ENCODE data around the gene CDH4.
A peak's percentile ranks its signal among the peaks of the same experiment; 100 is the strongest.
"Not testable (repeated sequence)": the region's sequence is repeated elsewhere in the genome, so short reads cannot be mapped to it uniquely, and the experiment has no call there.

The CDH4 gene

GRCh38 chr20:61459705-61460104 is 207.6 kb downstream of the CDH4 start:
- DNase-seq (ENCODE audit: low spot score) = no peak

- no peak for DNase-seq (ENCODE audit: low spot score)
Observed at GRCh38 chr20:61460261-61461052, 208.4 kb downstream of the CDH4 start.

DNA sequence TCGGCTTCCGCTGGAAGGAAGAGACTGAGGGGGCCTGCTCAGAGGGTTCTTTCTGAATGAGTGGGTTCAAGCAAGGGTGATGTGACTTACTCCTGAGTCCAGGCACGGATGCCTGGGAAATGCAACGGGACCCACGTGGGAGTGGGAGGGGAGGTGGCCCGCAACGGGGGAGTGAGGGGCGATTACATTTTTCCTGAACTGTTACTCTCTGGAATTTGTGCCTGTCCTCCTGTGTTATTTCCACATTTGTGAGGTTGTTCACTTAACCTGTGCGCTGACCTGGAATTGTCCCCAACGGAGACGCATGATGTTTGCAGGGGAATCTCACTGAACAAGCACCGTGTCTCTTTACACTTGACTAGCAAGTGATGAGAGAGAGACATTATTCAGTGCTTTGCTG is 209.4 kb downstream of the CDH4 start:
- DNase-seq (ENCODE audit: low spot score) = no peak

DNA sequence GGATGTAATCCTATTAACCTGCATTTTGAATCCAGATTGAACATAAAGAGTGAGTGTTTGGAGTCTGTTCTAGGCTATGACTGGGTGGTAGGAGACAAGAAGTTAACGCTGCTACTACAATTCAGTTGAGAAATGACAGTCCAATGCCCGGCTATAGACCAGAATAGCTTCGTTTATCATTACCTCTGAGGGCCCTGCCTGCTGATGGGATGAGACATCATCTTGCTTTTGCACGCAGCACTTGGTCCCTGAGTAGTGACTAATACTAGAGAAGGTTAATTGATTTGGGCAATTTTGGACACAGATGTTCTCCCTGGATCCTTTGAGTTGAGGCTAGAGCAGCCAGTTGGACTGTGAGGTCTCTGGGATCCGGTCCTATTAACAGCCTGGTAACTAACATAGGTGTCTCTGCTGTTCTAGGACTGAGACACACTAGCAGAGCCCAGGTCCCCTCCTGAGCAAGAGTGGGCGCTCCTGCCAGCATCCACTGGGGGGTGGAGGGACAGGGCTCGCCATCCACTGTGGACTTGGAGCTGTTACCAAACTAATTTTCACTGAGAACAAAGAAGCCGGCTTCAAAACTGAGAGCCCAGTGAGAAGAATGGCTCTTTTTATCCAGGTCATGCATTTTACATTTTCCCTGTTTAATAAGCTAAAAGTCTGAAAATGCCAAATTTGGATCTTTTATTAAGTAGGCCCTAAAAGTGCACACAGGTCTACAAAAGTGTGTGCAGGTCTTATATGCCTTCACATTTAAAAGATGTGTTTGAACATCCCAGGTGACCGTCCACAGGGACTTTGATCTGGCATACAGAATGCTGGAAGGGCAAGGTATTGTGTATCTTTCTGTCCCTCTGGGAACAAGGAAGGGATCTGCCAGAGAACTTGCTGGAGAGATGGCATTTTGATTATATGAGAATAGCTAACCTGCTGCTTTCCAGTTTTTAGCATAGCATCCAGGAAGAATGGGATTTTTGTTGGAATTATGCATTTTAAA is 212.5 kb downstream of the CDH4 start:
- DNase-seq (ENCODE audit: low spot score) = peak; percentile 72

DNA sequence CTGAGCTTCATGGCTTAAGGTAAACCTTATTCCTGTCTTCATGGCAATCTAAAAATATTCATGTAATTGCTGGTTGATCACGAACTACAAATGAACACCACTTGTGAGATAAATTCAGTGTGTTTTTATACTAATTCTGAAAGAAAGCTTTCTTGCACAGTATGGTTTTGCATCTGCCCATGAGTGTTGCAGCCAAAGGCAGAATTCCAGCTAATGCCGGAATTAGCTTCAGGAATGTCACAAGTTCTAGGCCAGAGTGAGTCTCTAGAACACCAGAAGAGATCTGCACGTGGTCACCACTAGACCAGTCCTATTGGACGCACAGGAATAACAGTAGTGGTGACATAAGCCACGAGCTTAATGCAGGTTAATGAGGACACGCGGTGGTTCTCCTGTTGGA is 223.7 kb downstream of the CDH4 start:
- DNase-seq (ENCODE audit: low spot score) = no peak

- DNase-seq (ENCODE audit: low spot score) = no peak
Observed at GRCh38 chr20:61476956-61477355, 224.9 kb downstream of the CDH4 start.

- DNase-seq (ENCODE audit: low spot score) = no peak
Observed at GRCh38 chr20:61477451-61477861, 225.4 kb downstream of the CDH4 start.

- DNase-seq (ENCODE audit: low spot score) = no peak
Observed at GRCh38 chr20:61478094-61478493, 226.0 kb downstream of the CDH4 start.

- no peak for DNase-seq (ENCODE audit: low spot score)
Observed at GRCh38 chr20:61478611-61479305, 226.7 kb downstream of the CDH4 start.

GRCh38 chr20:61479433-61479832 is 227.4 kb downstream of the CDH4 start:
- DNase-seq (ENCODE audit: low spot score) = not testable (repeated sequence)

- no peak for DNase-seq (ENCODE audit: low spot score)
Observed at GRCh38 chr20:61480158-61480825, 228.2 kb downstream of the CDH4 start.

DNA sequence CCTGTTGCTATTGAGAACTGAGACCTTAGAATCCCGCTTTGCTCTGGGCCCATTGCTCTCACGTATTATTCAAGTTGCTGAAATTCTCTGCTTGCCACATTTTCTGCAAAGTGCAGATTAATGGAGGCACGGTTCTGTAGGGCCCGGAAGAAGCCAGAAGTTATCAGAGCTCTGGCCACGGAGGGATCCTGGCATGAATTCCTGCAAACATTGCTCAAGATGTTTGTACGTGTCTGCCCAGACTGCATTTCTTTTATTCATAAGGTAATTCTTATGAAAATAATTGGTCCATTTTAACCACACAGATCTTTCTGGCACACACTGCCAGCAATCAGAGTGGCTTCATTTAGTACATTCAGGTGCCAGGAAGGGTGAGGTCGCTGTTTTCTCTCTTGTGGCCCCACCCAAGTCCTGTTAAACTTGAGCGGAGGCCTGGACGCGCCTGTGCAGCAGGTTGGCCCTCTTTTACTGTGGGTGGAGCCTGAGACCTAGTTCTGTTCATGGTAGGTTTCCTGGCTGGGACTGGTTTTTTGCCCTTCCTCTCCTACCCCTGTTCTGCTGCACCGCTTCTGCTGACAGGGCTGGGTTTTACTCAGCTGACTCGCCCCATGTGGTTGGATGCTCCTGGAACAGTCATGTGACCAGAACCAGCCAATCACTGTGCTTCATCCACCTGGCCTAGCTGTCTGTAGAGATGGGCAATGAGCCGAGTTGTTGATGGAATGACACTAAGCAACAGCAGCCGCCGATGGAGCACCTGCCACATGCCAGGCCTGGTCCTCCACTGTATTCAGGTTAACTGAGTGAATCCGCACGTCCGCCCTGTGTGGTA is 230.2 kb downstream of the CDH4 start:
- DNase-seq (ENCODE audit: low spot score) = no peak

DNA sequence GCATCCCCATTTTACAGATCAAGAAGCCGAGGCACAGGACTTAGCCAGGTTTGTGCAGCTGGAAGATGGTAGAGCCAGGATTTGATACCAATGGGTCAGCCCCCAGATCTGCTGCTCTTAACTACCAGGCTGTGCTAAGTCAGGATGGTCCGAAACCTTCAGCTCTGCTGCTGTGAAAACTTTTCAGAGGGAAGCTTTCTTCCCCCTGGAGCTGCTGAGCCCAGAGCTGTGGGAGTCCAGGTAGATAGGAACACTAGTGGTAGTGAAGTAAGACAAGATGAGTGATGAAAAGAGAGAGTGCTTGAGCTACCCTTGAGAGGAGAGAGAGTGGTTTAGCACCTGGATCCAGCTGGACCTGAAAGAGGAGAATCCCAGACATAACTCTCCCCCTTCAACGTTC is 230.8 kb downstream of the CDH4 start:
- no peak for DNase-seq (ENCODE audit: low spot score)

DNA sequence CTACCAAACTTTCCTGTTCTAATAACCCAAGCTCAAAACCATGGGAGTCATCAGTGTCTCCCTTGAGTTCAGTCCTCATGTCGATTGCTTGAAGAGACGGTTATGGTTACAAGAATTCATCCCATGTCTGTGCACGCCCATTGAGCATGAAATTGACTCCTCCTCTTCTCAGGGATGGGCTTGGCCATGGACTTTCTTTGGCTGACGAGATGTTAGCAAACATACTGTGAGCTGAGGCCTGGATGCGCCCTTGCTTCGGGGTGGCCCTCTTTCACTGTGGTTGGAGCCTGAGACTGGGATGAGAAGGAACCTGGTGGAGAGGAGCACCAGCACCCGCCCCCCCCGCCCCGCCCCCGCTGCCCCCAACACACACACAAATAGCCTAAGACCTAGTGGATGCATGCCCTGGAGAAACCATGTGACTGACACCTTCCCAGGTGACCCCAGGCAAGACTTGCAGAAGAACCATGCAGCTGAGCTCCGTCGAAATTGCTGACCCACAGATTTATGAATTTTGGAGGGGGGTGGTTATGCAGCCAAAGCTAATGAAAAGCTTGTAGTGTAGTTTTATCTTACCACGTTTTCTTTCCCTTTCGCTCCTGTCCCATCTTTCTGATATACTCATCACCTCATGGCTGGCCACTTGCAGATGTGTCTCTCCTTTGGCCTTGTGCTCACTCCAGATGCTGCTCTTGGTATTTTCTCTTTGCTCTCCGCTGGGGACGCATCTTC is 231.4 kb downstream of the CDH4 start:
- no peak for DNase-seq (ENCODE audit: low spot score)

DNA sequence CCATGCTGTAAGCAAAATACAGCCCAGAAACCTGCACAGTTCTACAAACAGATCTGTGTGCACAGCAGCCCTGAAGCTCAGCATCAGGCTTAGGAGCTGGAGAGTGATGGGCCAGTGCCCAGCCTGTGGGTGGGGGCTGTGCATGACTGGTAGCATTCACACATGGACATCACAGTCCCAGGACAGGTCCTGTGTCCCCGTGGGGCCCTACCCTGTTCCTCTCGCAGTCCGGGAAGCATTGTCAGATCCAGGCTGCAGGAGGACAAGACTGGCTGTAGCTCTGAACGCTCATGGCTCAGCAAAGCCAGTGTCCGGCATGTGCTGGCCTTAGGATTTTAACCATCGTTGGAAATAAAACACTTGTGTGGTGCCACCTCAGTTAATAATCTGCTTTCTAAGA is 234.1 kb downstream of the CDH4 start:
- DNase-seq (ENCODE audit: low spot score) = no peak

DNA sequence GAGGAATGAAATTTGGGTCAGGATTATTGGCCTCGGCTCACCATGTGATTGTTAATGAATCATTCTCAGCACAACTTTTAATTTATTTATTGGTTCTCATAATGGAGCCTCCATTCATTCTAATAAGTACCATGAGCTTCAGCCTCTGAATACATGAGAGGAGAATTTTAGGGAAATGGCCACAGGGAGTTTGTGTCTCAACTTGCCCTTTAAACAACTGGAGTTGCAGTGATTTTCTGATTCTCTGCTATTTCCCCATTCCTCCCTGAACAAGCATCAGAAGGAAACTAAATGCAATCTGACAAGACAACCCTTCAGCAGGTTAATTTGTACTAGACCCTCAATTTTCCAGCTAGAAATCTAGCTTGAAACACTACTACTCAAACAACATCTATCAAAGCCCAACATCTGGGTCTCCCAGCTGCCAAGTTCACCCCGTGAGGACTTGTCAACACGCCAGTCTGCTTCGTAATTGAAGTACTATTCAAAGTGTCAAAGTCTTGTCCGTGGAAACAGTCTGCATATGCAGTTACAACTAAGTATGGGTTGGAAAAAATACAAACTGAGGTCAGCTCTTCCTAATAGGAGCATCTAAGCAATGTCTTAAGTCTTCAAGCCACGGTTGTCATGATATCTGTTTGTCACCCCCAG is 235.4 kb downstream of the CDH4 start:
- peak; percentile 17 for DNase-seq (ENCODE audit: low spot score)

- no peak for DNase-seq (ENCODE audit: low spot score)
Observed at GRCh38 chr20:61487997-61488371, 235.9 kb downstream of the CDH4 start.

GRCh38 chr20:61490721-61491120 is 238.7 kb downstream of the CDH4 start:
- DNase-seq (ENCODE audit: low spot score) = no peak

GRCh38 chr20:61492065-61492464 is 240.0 kb downstream of the CDH4 start:
- no peak for DNase-seq (ENCODE audit: low spot score)
